H9 (cell line): ENCODE measurements around the gene COMTD1. TPM values are rescaled to one million over a fixed set of nuclear protein-coding genes. Genes with fewer than 3 reads are reported as not detected.

ENCODE experiments used
- DNase-seq: peaks from one replicate; pipeline ENCODE4 v3.0.0-alpha.2; 2017
- H2AFZ ChIP-seq: one replicate; pipeline ENCODE4 v1.6.1; 2013; ENCODE audit warnings: mild to moderate bottlenecking, low read length, control low read depth, moderate library complexity
- H2AK5ac ChIP-seq: 2 replicates; pipeline ENCODE4 v1.6.1; 2013; ENCODE audit warnings: low read length, control low read depth, mixed read lengths; ENCODE audit not compliant: insufficient read length
- H2BK120ac ChIP-seq: one replicate; pipeline ENCODE4 v1.6.1; 2013; ENCODE audit warnings: low read depth, mild to moderate bottlenecking, low read length, control low read depth, inconsistent platforms; ENCODE audit not compliant: poor library complexity, severe bottlenecking
- H2BK12ac ChIP-seq: 2 replicates; pipeline ENCODE4 v1.6.1; 2013; ENCODE audit warnings: low read length, control low read depth, mixed read lengths, low read depth; ENCODE audit not compliant: insufficient read length
- H2BK15ac ChIP-seq: 2 replicates; pipeline ENCODE4 v1.6.1; 2013; ENCODE audit warnings: low read depth, low read length, control low read depth
- H2BK20ac ChIP-seq: one replicate; pipeline ENCODE4 v1.6.1; 2013; ENCODE audit warnings: low read depth, mild to moderate bottlenecking, low read length, control low read depth, inconsistent platforms; ENCODE audit not compliant: poor library complexity, severe bottlenecking
- H2BK5ac ChIP-seq: 2 replicates; pipeline ENCODE4 v1.6.1; 2013; ENCODE audit warnings: low read length, control low read depth, mixed read lengths; ENCODE audit not compliant: insufficient read length
- H3K14ac ChIP-seq: 2 replicates; pipeline ENCODE4 v1.6.1; 2013; ENCODE audit warnings: low read length, control low read depth; ENCODE audit not compliant: insufficient read depth
- H3K18ac ChIP-seq: 2 replicates; pipeline ENCODE4 v1.6.1; 2013; ENCODE audit warnings: low read depth, mild to moderate bottlenecking, mixed read lengths, low read length, control low read depth; ENCODE audit not compliant: insufficient read length
- H3K23ac ChIP-seq: 2 replicates; pipeline ENCODE4 v1.6.1; 2013; ENCODE audit warnings: low read length, control low read depth, mixed read lengths, low read depth; ENCODE audit not compliant: insufficient read length
- H3K23me2 ChIP-seq: 2 replicates; pipeline ENCODE4 v1.6.1; 2013; ENCODE audit warnings: low read depth, mild to moderate bottlenecking, mixed read lengths, low read length, control low read depth; ENCODE audit not compliant: insufficient read length, poor library complexity, severe bottlenecking
- H3K27ac ChIP-seq: 2 replicates; pipeline ENCODE4 v1.5.1; 2013; ENCODE audit warnings: low read length, control low read depth, mixed read lengths, low read depth; ENCODE audit not compliant: insufficient read length
- H3K27me3 ChIP-seq: 2 replicates; pipeline ENCODE4 v1.6.1; 2013; ENCODE audit warnings: low read length, control low read depth, inconsistent platforms; ENCODE audit not compliant: insufficient read depth
- H3K4ac ChIP-seq: 2 replicates; pipeline ENCODE4 v1.6.1; 2013; ENCODE audit warnings: low read depth, mild to moderate bottlenecking, control low read depth, inconsistent platforms, low read length, moderate library complexity
- H3K4me1 ChIP-seq: 2 replicates; pipeline ENCODE4 v1.6.1; 2013; ENCODE audit warnings: low read length, control low read depth, inconsistent platforms; ENCODE audit not compliant: insufficient read depth
- H3K4me2 ChIP-seq: 2 replicates; pipeline ENCODE4 v1.6.1; 2013; ENCODE audit warnings: low read length, control low read depth, mixed read lengths; ENCODE audit not compliant: insufficient read length, insufficient read depth
- H3K56ac ChIP-seq: 2 replicates; pipeline ENCODE4 v1.6.1; 2013; ENCODE audit warnings: low read depth, mild to moderate bottlenecking, mixed read lengths, low read length, control low read depth; ENCODE audit not compliant: insufficient read length
- H3K79me1 ChIP-seq: 2 replicates; pipeline ENCODE4 v1.6.1; 2013; ENCODE audit warnings: low read depth, mild to moderate bottlenecking, moderate library complexity, low read length, control low read depth, inconsistent platforms; ENCODE audit not compliant: insufficient read depth, poor library complexity, severe bottlenecking
- H3K79me2 ChIP-seq: 2 replicates; pipeline ENCODE4 v1.6.1; 2013; ENCODE audit warnings: low read length, control low read depth, inconsistent platforms; ENCODE audit not compliant: insufficient read depth
- H3K9ac ChIP-seq: 2 replicates; pipeline ENCODE4 v1.6.1; 2013; ENCODE audit warnings: low read length, control low read depth, mixed read lengths; ENCODE audit not compliant: insufficient read length; ENCODE audit errors: extremely low read depth
- H3K9me3 ChIP-seq: one replicate; pipeline ENCODE4 v1.6.1; 2013; ENCODE audit warnings: low read depth, low read length, inconsistent platforms; ENCODE audit not compliant: control insufficient read depth
- H3T11ph ChIP-seq: one replicate; pipeline ENCODE4 v1.6.1; 2013; ENCODE audit warnings: mild to moderate bottlenecking, low read length, control low read depth, inconsistent platforms
- H4K20me1 ChIP-seq: one replicate; pipeline ENCODE4 v1.6.1; 2013; ENCODE audit not compliant: control insufficient read depth, insufficient read length, insufficient read depth
- H4K5ac ChIP-seq: 2 replicates; pipeline ENCODE4 v1.6.1; 2013; ENCODE audit warnings: low read depth, mild to moderate bottlenecking, mixed read lengths, low read length, control low read depth; ENCODE audit not compliant: insufficient read length
- H4K8ac ChIP-seq: replicated peaks from 2 replicates; pipeline ENCODE4 v1.6.1; 2013; ENCODE audit warnings: low read length, control low read depth, mixed read lengths, low read depth; ENCODE audit not compliant: insufficient read length
- H4K91ac ChIP-seq: 2 replicates; pipeline ENCODE4 v1.6.1; 2013; ENCODE audit warnings: low read depth, mild to moderate bottlenecking, moderate library complexity, mixed read lengths, low read length, control low read depth; ENCODE audit not compliant: insufficient read length
- H3K27ac Mint-ChIP-seq, 3 experiments: 2 replicates in 2 of 3; 3 replicates in 1 of 3; pipeline ENCODE4 v1.8.0; 2020 to 2021; ENCODE audit warnings: mixed read lengths in 3 of 3, mild to moderate bottlenecking in 1 of 3, moderate library complexity in 1 of 3
- H3K27me3 Mint-ChIP-seq: 2 replicates; pipeline ENCODE4 v1.8.0; 2021; ENCODE audit warnings: low read depth, mild to moderate bottlenecking, moderate library complexity, mixed read lengths
- H3K36me3 Mint-ChIP-seq, 3 experiments: 2 replicates in 2 of 3; 3 replicates in 1 of 3; pipeline ENCODE4 v1.8.0; 2020 to 2021; ENCODE audit warnings: low read depth in 3 of 3, mixed read lengths in 3 of 3; ENCODE audit not compliant: insufficient read depth in 1 of 3
- H3K4me1 Mint-ChIP-seq, 2 experiments: 2 replicates each; pipeline ENCODE4 v1.8.0; 2020; ENCODE audit warnings: mixed read lengths in 2 of 2
- H3K4me3 Mint-ChIP-seq, 2 experiments: 2 replicates in 1 of 2; 3 replicates in 1 of 2; pipeline ENCODE4 v1.8.0; 2020 to 2021; ENCODE audit warnings: mild to moderate bottlenecking in 2 of 2, mixed read lengths in 2 of 2, moderate library complexity in 1 of 2
- H3K9me3 Mint-ChIP-seq, 2 experiments: 2 replicates in 1 of 2; 3 replicates in 1 of 2; pipeline ENCODE4 v1.8.0; 2020; ENCODE audit warnings: mild to moderate bottlenecking in 2 of 2, mixed read lengths in 2 of 2, moderate library complexity in 1 of 2
- WGBS: extraction: QIAGEN DNeasy Blood & Tissue Kit; methylation state at CpG from one replicate; pipeline ENCODE4 v1.1.7; 2013; ENCODE audit warnings: missing lambda C conversion rate, low lambda C conversion rate, mixed read lengths; ENCODE audit not compliant: insufficient read length; ENCODE audit errors: extremely low coverage; 5-methylcytosine and 5-hydroxymethylcytosine counted together
- total RNA-seq: library from RNA; stranded (reverse); gene quantifications from 2 replicates; pipeline ENCODE4 v1.2.1, GENCODE V29; 2021
- TF ChIP-seq, protein P1 (sequence below): fragments of 200-600 bp; sonication (generic); conservative IDR thresholded peaks from 3 replicates; pipeline ENCODE4 v1.8.0; 2021; ENCODE audit warnings: antibody characterized with exemption, mild to moderate bottlenecking

The COMTD1 gene
- total RNA-seq, 1 experiment from 2014 or later: 28.3 TPM

DNA sequence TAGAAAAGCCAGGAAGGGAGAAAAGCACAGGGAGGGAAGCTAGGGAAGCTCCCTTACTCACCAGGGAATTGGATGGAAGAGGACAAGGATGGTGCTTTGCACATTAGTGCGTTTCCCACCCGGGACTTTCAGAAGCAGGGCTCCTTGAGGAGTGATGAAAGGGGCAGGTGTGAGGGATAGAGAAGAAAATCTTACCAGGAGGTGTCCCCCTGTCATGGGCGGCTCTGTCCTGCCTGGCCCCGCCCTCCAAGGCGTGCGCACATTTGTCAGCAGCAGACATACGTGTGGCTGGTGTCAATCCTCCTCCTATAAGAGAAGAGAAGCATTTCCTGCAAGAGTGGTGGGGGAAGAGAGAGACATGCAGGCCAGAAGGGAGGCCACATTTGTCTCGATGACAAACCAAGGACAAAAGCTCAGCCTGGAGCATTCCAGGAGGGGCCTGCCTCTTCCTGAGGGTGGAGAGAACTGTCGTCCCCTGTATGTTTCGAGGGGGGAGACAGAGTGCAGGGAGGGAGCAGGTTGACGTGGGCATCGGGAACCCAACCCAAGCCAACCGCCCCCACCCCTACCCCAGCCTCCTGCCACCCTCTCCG, 47.4 kb upstream of the COMTD1 start:
- Mint-ChIP-seq H3K27ac (no peak overlapping the region; a peak in 3 of 7 replicates), H3K4me1 (peaks cover 15 to 20% of the 10 kb centered on the region in 2 experiments), H3K27me3 (peaks cover 55% of the 10 kb centered on the region), H3K36me3 (no peaks in the 10 kb centered on the region), H3K4me3 (peak overlapping the region; percentile 72 to 88), H3K9me3 (peaks cover 0 to 3% of the 10 kb centered on the region in 2 experiments; a peak in 1 of 5 replicates)
- H2BK5ac ChIP-seq: no peak overlapping the region
- H3K14ac ChIP-seq: no peak overlapping the region
- no peak overlapping the region for H3K4ac ChIP-seq
- H3K4me1 ChIP-seq: peaks cover 3% of the 10 kb centered on the region; the same call in 1 of the 2 replicates
- peak; percentile 78 for DNase-seq
- H2BK120ac ChIP-seq: no peak overlapping the region
- no peak overlapping the region for H2AK5ac ChIP-seq
- no peak overlapping the region for H2BK12ac ChIP-seq
- no peaks in the 10 kb centered on the region for H3K79me2 ChIP-seq
- H2AFZ ChIP-seq: no peak overlapping the region
- H3T11ph ChIP-seq: no peak overlapping the region
- no peak overlapping the region for H3K9ac ChIP-seq
- no peaks in the 10 kb centered on the region for H4K20me1 ChIP-seq
- no peak overlapping the region for H4K8ac ChIP-seq
- no peak overlapping the region for H2BK15ac ChIP-seq
- H3K79me1 ChIP-seq: no peaks in the 10 kb centered on the region
- no peaks in the 10 kb centered on the region for H3K23me2 ChIP-seq
- WGBS: no CpG with 5 or more reads among the region's 14 CpGs
- H3K27me3 ChIP-seq: no peaks in the 10 kb centered on the region; the same call in 1 of the 2 replicates
- H3K27ac ChIP-seq: no peak overlapping the region
- H2BK20ac ChIP-seq: no peak overlapping the region
- H3K9me3 ChIP-seq: no peaks in the 10 kb centered on the region
- H3K4me2 ChIP-seq: peak overlapping the region; percentile 91
- no peak overlapping the region for H4K91ac ChIP-seq
- no peak overlapping the region for H4K5ac ChIP-seq
- TF ChIP-seq, protein P1, sequence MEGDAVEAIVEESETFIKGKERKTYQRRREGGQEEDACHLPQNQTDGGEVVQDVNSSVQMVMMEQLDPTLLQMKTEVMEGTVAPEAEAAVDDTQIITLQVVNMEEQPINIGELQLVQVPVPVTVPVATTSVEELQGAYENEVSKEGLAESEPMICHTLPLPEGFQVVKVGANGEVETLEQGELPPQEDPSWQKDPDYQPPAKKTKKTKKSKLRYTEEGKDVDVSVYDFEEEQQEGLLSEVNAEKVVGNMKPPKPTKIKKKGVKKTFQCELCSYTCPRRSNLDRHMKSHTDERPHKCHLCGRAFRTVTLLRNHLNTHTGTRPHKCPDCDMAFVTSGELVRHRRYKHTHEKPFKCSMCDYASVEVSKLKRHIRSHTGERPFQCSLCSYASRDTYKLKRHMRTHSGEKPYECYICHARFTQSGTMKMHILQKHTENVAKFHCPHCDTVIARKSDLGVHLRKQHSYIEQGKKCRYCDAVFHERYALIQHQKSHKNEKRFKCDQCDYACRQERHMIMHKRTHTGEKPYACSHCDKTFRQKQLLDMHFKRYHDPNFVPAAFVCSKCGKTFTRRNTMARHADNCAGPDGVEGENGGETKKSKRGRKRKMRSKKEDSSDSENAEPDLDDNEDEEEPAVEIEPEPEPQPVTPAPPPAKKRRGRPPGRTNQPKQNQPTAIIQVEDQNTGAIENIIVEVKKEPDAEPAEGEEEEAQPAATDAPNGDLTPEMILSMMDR: no peak
- H3K56ac ChIP-seq: no peak overlapping the region
- H3K18ac ChIP-seq: no peak overlapping the region
- H3K23ac ChIP-seq: no peak overlapping the region
